OCI-LY3 (cell line): ENCODE results near the gene TTC13.
A peak's percentile ranks its signal among the peaks of the same experiment; 100 is the strongest.

Experiments used
- CTCF ChIP-seq: fragments of 200-600, 300-600 bp; sonication (generic); IDR thresholded peaks from 2 replicates; pipeline ENCODE4 v1.5.1; 2014; ENCODE audit warnings: antibody characterized with exemption, low read length, low read depth
- EZH2phosphoT487 ChIP-seq: fragments of 200-600 bp; shearing (Covaris generic); IDR thresholded peaks from 2 replicates; pipeline ENCODE4 v1.6.1; 2018; ENCODE audit warnings: antibody characterized with exemption, mixed run types, low read depth

- TF ChIP-seq CTCF, result peak; percentile 18; the same call in 1 of the 2 replicates
- TF ChIP-seq EZH2phosphoT487, result no peak
Observed at GRCh38 chr1:230922620-230923019, 56.0 kb downstream of the TTC13 start.
